HG03460 (cell line): ENCODE measurements around the gene CELSR1.

ENCODE experiments used
- ATAC-seq: cut with Tn5 transposase; IDR thresholded peaks from one replicate; pipeline ENCODE4 v1.9.1; 2021; ENCODE audit not compliant: unreplicated experiment

The CELSR1 gene

GRCh38 chr22:46382524-46382923 is 154.9 kb downstream of the CELSR1 start:
- ATAC-seq: no peak

GRCh38 chr22:46381731-46382130 is 155.7 kb downstream of the CELSR1 start:
- no peak for ATAC-seq

- no peak for ATAC-seq
These were observed 156.3 kb downstream of the CELSR1 start for GRCh38 chr22:46381142-46381541.

- no peak for ATAC-seq
These were observed 156.8 kb downstream of the CELSR1 start for GRCh38 chr22:46380581-46380980.

- ATAC-seq: no peak
These were observed 157.4 kb downstream of the CELSR1 start for GRCh38 chr22:46380069-46380468.

- no peak for ATAC-seq
These were observed 158.1 kb downstream of the CELSR1 start for GRCh38 chr22:46379066-46379930.

- ATAC-seq: no peak
These were observed 158.9 kb downstream of the CELSR1 start for GRCh38 chr22:46378426-46379065.

- ATAC-seq: no peak
These were observed 159.6 kb downstream of the CELSR1 start for GRCh38 chr22:46377525-46378425.

GRCh38 chr22:46376908-46377524 is 160.4 kb downstream of the CELSR1 start:
- ATAC-seq: no peak

- ATAC-seq: no peak
These were observed 161.3 kb downstream of the CELSR1 start for GRCh38 chr22:46376111-46376510.

GRCh38 chr22:46374663-46375474 is 162.6 kb downstream of the CELSR1 start:
- no peak for ATAC-seq

GRCh38 chr22:46373921-46374662 is 163.3 kb downstream of the CELSR1 start:
- no peak for ATAC-seq

GRCh38 chr22:46373159-46373558 is 164.3 kb downstream of the CELSR1 start:
- no peak for ATAC-seq

- no peak for ATAC-seq
These were observed 164.7 kb downstream of the CELSR1 start for GRCh38 chr22:46372686-46373085.

- ATAC-seq: no peak
These were observed 165.7 kb downstream of the CELSR1 start for GRCh38 chr22:46371623-46372226.

- no peak for ATAC-seq
These were observed 166.7 kb downstream of the CELSR1 start for GRCh38 chr22:46370584-46371291.

GRCh38 chr22:46369716-46370583 is 167.5 kb downstream of the CELSR1 start:
- ATAC-seq: no peak
